Measurements from ENCODE around the gene ARHGAP32.
"Not testable (repeated sequence)": the region's sequence is repeated elsewhere in the genome, so short reads cannot be mapped to it uniquely, and the experiment has no call there.

ARHGAP32 gene

DNA sequence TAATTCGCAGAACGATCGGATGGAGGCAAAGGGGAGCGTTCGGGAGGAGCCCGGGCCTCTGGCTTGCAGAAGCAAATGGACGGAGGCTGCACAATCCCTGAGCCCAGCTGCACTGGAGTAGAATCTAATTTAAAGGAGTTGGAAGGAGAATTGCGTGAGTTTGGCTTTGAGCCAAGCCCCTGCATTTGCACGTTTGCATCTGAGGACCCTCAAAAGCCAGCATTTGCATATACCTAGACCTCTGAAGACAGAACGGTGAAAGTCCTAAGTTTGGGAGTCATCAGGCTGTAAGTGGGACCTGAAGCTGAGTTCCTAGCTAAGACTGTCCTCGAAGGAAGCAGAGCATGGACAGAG, 265.0 kb downstream of the ARHGAP32 start:
- DNase-seq: no peak

DNA sequence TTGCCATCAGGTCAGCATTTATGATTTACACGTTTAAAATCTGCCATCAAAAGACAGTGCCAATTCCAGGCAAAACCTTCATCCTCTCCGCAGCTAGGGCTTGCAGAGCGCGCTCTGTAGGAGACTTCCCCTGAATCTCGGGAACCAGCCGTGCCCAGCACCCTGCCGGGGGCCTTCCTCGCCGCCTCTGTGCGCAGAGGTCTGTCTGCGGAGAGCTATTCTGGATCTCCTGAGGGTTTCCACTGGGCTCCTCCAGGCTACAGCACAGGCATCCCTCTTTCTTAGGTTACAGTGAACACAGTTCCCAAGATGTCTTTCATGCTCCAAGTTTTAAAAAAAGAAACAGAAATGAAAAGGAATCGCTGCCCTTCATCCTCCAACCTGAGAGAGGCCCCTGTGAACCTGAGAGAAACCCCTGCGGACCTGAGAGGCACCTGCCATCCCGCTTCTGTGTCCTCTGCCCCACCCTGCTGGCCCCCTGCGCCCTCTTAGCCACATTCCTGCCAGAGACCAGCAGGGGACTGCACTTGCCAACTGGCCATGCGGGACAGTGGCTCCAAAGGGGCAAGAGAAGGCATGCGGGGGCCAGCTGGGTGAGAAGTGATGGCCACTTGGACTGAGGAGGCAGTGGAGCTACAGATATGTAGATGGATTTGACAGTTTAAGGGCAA, 265.6 kb downstream of the ARHGAP32 start:
- DNase-seq: no peak

DNA sequence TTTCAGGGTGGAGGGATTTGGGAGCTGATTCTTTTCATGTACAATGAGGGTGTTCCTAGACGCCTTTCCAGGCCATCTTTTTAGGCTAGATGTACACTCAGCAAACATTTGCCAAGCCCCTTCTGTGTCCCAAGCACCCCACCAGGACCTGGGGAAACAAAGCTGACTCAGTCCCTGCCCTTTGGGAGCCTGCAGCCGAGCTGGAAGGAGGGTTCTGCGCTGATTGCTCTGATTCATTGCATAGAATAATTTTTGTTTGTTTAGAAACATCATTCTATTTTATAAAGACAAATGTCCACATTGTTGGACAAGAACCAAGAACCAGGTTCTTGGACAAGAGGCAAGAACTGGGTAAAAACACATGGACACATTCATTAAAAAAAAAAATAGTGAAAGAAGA, 266.1 kb downstream of the ARHGAP32 start:
- no peak for DNase-seq

DNA sequence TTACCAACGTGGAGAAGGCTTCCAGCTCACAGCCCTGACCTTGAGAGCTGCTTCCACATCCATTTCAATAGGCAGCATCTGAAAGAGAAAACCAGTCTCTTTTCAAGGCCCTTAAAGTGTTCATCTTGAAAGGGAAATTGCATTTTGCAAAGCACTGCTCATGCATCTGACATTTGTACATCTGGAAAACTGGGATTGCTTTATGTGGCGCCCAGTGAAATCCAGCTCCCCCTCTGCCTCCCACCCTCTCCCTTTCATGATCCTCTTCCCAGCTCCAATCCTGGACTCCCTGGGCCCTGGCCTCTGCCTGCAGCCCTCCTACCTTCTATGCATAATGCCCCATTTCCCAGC, 266.9 kb downstream of the ARHGAP32 start:
- DNase-seq: no peak

DNA sequence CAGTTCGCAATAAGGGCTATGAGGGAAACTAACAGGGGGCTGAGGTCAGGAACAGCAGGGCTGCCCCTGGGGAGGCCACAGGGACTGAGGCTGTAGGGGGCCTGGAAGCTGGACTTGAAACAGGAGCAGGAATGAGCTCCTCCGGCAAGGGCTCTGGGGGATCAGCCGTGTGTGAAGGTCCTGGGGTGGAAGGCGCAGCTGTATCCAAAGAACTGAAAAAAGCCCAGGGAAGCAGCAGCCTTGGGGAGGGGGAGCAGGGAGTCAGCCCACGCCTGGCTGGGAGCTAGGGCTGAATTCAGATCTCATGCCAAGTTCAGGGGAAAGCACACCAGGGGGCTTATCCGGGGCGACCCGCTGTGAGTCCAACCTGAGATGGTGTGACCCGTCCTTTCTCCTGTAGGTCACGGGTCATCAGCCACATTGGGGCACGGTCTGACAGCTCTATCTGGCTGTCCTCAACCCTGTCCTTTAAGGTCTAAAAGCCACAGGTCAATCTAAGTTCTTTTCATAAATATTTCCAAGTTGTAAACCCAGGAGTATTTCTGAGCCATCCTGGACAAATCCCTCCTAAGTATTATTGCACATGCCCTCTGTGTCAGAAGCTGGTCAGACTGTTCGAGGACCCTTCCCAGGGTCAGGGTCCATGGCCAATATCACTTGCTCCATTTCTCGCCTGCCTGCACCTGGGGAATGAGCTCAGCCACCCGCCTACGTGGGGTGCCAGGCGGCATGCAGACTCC, 267.4 kb downstream of the ARHGAP32 start:
- DNase-seq: no peak

DNA sequence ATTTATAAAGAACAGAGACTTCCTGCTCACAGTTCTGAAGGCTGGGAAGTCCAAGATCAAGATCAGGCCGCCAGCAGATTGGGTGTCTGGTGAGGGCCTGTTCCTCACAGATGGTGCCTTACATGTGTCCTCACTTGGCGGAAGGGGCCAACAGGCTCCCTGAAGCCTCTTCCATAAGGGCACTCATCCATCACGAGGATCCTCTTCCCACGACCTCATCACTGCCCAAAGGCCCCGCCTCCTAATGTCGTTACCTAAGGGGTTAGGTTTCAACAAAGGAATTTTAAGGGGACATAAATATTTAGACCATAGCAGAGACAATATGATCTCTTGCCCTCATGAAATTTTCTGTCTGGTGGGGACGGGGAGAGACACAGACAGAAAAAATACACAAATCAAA, 268.0 kb downstream of the ARHGAP32 start:
- DNase-seq: no peak

DNA sequence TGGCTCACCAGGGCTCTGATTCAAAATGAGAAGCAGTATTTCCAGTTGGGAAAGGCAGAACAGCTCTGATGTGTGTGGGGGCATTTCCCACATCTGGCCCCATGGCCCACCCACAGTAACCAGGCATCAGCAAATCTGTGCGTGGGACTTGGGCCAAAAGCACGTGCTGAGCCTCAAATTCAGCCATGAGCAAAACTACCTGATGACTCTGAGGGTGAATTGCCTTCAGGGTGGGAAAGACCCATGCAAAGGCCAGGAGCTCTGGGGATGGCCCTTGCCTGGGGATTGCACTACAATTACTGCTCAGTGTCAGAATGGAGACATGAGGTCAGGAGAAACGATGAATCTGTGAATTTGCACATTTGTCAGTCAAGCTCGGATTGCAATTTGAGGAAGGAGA, 270.3 kb downstream of the ARHGAP32 start:
- no peak for DNase-seq

DNA sequence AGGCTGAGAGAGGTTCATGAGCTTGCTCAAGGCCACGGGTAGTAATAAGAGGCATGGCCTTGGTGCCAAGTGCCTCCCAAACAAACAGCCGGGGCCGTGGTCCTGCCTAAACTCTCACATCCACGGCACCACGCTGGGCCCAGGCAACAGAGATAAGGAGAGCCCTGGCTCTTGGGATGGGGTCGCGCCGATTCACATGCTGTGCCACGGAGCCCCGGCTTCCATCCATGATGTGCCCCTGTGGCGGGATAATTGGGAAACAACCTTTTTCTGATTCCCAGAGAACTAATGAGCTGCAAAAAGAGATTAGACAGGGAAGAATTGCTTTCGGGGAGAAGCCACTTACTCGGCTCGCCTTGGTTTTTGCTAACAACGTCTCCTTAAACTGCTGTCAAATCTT, 271.5 kb downstream of the ARHGAP32 start:
- no peak for DNase-seq

DNA sequence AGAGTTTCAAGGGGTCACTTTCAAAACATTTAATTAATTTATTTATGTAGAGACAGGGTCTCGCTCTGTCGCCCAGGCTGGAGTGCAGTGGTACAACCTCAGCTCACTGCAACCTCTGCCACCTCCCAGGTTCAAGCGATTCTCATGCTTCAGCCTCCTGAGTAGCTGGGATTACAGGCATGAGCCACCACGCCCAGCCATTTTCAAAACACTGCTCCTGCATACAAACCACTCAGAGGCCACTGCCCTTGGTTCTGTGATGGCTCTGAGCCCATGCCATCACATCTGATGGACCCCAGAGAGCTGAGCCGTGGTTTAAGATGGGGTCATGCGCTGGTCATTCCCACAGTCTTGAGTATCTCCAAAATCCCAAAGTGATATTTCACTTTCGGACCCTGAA, 272.5 kb downstream of the ARHGAP32 start:
- DNase-seq: not testable (repeated sequence)

DNA sequence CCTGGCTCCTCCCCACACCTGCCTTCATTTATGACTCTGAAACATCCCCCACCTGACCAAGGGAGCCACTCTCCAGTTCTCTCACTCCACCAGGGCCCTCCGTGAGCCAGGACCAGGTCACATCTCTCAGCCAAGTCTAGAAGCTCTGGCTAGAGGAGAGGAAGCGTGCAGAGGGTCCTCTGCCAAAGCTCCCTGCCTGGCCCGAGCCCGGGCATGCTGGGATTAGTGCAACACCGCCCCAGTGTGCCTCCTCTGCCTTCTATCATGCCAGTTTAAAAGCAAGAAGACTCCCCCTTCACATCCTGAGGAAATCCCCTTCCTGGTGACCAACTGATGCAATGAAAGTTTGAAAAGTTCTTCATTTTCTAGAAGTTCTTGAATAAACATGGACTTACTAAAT, 272.9 kb downstream of the ARHGAP32 start:
- DNase-seq: no peak

DNA sequence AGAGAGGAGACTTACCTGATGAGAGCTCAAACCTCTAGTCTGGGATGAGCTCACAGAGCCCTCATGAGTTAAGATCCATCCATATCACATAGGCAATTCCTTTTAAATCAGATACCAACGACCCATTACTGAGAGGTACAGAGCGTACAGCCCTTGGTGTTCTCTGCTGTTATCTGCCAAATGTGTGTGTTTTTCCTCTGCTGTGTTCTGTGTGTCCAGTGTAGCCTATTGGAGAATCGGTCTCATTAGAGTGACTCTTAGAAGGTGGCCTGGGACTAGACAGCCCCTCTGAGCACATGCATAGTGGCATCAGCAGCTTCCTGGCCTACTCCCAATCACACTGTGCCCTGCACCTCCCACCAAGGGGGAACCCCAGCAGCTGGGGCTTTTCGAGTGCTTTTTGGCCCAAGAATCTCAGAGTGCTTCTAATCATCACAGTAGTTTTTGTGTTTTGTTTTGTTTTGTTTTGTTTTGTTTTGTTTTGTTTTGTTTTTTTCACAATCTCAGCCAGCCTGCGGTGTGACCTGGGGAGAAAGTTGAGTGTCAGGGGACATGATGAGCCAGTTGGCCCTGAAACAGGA, 274.9 kb downstream of the ARHGAP32 start:
- no peak for DNase-seq

DNA sequence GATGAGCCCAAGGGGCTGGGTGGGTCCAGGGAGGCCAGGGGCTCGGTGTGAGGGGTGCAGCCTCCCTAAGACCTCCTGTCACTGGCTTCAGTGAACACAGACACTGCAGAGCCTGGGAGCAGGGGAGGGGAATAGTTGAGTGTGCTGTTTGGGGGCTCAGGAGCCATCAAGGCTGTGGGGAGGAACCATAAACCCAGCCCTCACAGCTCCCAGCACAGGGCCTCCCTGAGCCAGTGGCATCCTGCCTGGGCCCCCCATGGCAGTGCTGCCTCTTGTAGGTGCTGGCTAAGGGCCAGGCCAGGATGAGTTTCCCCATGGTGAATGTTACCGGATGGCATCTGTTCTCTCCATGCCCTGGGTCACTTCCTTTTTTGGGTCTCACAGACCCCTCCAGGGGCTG, 275.4 kb downstream of the ARHGAP32 start:
- DNase-seq: no peak

DNA sequence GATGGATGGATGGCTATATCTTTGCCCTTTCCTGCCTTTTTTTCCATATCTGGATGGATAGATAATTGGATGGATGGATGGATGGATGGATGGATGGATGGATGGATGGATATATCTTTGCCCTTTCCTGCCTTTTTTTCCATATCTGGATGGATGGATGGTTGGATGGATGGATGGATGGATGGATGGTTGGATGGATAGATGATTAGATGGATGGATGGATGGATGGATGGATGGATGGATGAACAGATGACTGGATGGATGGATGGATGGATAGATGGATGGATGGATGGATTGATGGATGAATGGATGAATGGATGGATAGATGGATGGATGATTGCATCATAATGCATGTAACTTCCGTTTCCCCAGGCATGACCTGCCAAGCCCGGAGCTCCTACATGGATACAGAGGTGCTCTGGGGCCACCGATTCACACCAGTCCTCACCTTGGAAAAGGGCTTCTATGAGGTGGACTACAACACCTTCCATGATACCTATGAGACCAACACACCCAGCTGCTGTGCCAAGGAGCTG, 276.0 kb downstream of the ARHGAP32 start:
- DNase-seq: no peak

DNA sequence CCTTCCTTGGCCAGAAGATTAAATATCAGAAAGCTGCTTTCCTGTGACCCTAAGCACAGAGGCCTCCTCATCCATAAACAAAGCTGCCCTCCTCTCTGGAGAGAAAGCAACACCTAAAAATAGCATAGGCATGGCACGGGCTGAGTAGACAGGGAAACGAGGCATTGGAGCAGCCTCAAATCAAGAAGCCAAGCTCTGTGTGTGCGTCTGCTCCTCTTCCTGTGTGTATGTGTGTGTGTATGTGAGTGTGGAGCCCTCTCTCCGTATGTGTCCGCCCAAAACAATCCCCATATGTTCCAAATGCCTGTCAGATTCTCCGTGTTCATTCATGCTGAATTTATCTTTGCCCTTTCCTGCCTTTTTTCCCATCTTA, 277.0 kb downstream of the ARHGAP32 start:
- DNase-seq: no peak
